D721Med (cell line): ENCODE measurements around the gene AP5B1.

Source experiments
- DNase-seq: peaks from one replicate; pipeline ENCODE4 v3.0.0; 2011; ENCODE audit warnings: low spot score; ENCODE audit not compliant: insufficient read length
- FAIRE-seq: peaks from 2 replicates; lab custom pipeline; 2011; peaks lifted over from hg19 to GRCh38; lab: Jason Lieb, UNC
- TF ChIP-seq, protein P1 (sequence below): IDR thresholded peaks from 2 replicates; pipeline ENCODE4 v1.5.1; 2012; ENCODE audit warnings: mild to moderate bottlenecking, control low read depth; ENCODE audit not compliant: insufficient read depth; ENCODE audit errors: missing control alignments

The AP5B1 gene

GRCh38 chr11:65777821-65778361 lies 2.9 kb downstream of the AP5B1 start:
- TF ChIP-seq, protein P1, sequence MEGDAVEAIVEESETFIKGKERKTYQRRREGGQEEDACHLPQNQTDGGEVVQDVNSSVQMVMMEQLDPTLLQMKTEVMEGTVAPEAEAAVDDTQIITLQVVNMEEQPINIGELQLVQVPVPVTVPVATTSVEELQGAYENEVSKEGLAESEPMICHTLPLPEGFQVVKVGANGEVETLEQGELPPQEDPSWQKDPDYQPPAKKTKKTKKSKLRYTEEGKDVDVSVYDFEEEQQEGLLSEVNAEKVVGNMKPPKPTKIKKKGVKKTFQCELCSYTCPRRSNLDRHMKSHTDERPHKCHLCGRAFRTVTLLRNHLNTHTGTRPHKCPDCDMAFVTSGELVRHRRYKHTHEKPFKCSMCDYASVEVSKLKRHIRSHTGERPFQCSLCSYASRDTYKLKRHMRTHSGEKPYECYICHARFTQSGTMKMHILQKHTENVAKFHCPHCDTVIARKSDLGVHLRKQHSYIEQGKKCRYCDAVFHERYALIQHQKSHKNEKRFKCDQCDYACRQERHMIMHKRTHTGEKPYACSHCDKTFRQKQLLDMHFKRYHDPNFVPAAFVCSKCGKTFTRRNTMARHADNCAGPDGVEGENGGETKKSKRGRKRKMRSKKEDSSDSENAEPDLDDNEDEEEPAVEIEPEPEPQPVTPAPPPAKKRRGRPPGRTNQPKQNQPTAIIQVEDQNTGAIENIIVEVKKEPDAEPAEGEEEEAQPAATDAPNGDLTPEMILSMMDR = no peak
- FAIRE-seq = no peak
- no peak for DNase-seq

- DNase-seq = no peak
- TF ChIP-seq, protein P1 = no peak
- FAIRE-seq = no peak
Observed at GRCh38 chr11:65777241-65777640, 3.5 kb downstream of the AP5B1 start.

- TF ChIP-seq, protein P1 = no peak
- no peak for DNase-seq
- no peak for FAIRE-seq
Observed at GRCh38 chr11:65776710-65777141, 4.0 kb downstream of the AP5B1 start.

DNA sequence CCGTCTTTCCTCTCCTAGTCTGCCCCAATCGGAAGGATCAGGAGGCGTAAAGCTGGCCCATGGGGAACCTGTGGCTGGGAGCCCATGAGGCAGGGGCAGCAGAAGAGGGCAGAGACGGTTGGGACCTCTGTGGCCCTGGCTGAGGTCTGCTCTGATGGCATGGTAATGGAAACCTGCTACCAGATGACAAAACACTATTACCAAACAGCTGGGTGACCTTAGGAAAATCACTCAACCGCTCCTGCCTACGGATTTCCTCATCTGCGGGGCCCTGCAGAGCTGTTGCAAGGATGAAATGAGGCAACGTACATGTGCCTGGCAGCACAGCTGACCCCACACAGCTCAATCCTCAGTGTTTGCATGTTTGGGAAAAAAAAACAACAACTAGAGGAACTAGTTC lies 4.6 kb downstream of the AP5B1 start:
- DNase-seq (no peak), FAIRE-seq (no peak)
- TF ChIP-seq, protein P1 = no peak

DNA sequence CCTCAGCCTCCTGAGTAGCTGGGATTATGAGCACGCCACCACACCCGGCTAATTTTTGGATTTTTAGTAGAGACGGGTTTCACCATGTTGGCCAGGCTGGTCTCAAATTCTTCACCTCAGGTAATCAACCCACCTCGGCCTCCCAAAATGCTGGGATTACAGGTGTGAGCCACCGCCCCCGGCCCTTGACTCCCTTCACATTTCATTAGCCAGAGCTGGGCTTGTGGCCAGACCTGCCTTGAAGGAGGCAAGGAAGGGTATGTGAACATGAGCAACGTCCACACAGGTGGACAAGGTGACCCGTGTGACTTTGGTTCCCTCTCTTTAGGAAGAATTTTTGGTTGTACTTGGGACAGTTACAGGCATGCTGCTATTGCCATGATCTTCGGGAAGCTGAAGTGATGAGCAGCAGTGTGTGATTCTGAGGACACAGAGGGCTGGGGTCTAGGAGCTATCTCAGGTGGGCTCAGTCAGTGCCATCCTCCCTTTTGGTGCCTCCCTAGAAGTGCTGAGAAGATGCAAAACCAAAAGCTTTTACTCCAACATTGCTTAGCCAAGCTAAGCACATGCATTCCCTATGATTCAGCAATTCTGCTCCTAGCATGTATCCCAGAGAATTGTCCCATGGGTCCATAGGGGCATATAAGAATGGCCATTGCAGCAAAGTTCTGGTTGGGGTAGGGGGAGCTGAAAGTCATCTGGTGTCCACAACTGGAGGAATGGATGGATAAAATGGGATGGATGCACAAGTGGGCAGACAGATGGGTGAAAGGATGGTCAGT lies 6.1 kb downstream of the AP5B1 start:
- FAIRE-seq (no peak), DNase-seq (no peak)
- TF ChIP-seq, protein P1 = no peak

GRCh38 chr11:65773784-65774411 lies 6.9 kb downstream of the AP5B1 start:
- TF ChIP-seq, protein P1 = peak; percentile 40
- FAIRE-seq (no peak), DNase-seq (no peak)

DNA sequence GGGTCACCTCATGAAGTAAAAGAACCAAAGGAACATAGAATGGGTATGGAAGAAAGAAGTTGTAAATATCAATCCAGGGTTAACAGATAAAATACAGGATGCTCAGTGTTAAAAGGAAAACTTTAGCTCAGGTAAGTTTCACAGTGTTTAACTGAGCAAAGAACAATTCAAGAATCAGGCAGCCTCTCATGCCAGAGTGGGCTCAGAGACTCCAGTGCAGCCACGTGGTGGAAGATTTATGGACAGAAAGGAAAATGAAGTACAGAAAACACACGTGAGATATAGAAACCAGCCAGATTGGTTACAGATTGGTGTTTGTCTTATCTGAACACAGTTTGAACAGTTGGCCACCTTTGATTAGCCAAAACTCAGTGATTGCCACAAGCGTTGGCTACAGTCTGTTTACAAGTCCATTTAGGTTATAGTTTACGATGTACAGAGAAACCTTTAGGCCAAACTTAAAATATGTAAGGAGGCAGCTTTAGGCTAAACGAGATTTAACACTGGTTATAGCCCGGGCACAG lies 9.1 kb downstream of the AP5B1 start:
- no peak for DNase-seq
- no peak for FAIRE-seq
- TF ChIP-seq, protein P1 = no peak
